WTC11 (cell line): ENCODE results near the gene ADAMTS8. TPM values are rescaled to one million over a fixed set of nuclear protein-coding genes. Genes with fewer than 3 reads are reported as not detected.
A peak's percentile ranks its signal among the peaks of the same experiment; 100 is the strongest.

Source experiments
- ATAC-seq: fragments of 200-7000 bp; cut with Tn5 transposase; 2 replicates; pipeline ENCODE4 v1.10.0; 2021; ENCODE audit warnings: mild to moderate bottlenecking, moderate library complexity
- CTCF ChIA-PET: fragments of 300-600 bp; sonication (Branson Sonifier 250); formaldehyde crosslinking; loops from one replicate; lab custom pipeline; 2021; ENCODE audit warnings: antibody characterized with exemption; lab: Charles Lee
- POLR2A ChIA-PET: fragments of 350-600 bp; sonication (Branson Sonifier 250); formaldehyde crosslinking; loops from one replicate; lab custom pipeline; 2021; ENCODE audit warnings: antibody characterized with exemption; lab: Charles Lee
- DNase-seq: peaks from one replicate; pipeline ENCODE4 v3.0.0; 2021; ENCODE audit warnings: low spot score
- H3K27ac Mint-ChIP-seq: 2 replicates; pipeline ENCODE4 v1.8.0; 2021; ENCODE audit warnings: mixed read lengths
- H3K27me3 Mint-ChIP-seq: 2 replicates; pipeline ENCODE4 v1.8.0; 2021; ENCODE audit warnings: low read depth, mild to moderate bottlenecking, moderate library complexity, mixed read lengths
- H3K36me3 Mint-ChIP-seq: 2 replicates; pipeline ENCODE4 v1.8.0; 2021; ENCODE audit warnings: mixed read lengths
- H3K4me1 Mint-ChIP-seq: 2 replicates; pipeline ENCODE4 v1.8.0; 2022; ENCODE audit warnings: mixed read lengths
- H3K4me3 Mint-ChIP-seq: 2 replicates; pipeline ENCODE4 v1.8.0; 2021; ENCODE audit warnings: mild to moderate bottlenecking, moderate library complexity, mixed read lengths
- H3K9me3 Mint-ChIP-seq: 2 replicates; pipeline ENCODE4 v1.8.0; 2021; ENCODE audit warnings: mixed read lengths
- ATF1 ChIP-seq: sonication (generic); formaldehyde crosslinking; IDR thresholded peaks from 2 replicates; pipeline ENCODE4 v1.8.1; 2023; ENCODE audit warnings: mild to moderate bottlenecking, moderate library complexity, missing genetic modification reagents
- ESRRA ChIP-seq: sonication (generic); formaldehyde crosslinking; IDR thresholded peaks from 2 replicates; pipeline ENCODE4 v1.8.1; 2022; ENCODE audit warnings: mild to moderate bottlenecking, missing genetic modification reagents, borderline replicate concordance
- FOXP1 ChIP-seq: sonication (generic); formaldehyde crosslinking; IDR thresholded peaks from 2 replicates; pipeline ENCODE4 v1.8.0; 2022; ENCODE audit warnings: missing genetic modification reagents, mild to moderate bottlenecking, moderate library complexity, borderline replicate concordance
- GABPB1 ChIP-seq: sonication (generic); formaldehyde crosslinking; IDR thresholded peaks from 2 replicates; pipeline ENCODE4 v1.8.1; 2023; ENCODE audit warnings: mild to moderate bottlenecking, missing genetic modification reagents
- NFYB ChIP-seq: sonication (generic); formaldehyde crosslinking; conservative IDR thresholded peaks from 2 replicates; pipeline ENCODE4 v1.8.0; 2022; ENCODE audit warnings: low read depth, missing genetic modification reagents
- NR2C2 ChIP-seq: sonication (generic); formaldehyde crosslinking; IDR thresholded peaks from 2 replicates; pipeline ENCODE4 v1.8.0; 2022; ENCODE audit warnings: mild to moderate bottlenecking, missing genetic modification reagents
- SOX15 ChIP-seq: fragments of 250-450 bp; sonication (Bioruptor Pico); IDR thresholded peaks from 2 replicates; pipeline ENCODE4 v1.9.0; 2021; ENCODE audit warnings: mild to moderate bottlenecking
- SP1 ChIP-seq: sonication (generic); formaldehyde crosslinking; conservative IDR thresholded peaks from 2 replicates; pipeline ENCODE4 v1.8.1; 2022; ENCODE audit warnings: missing genetic modification reagents
- TP53 ChIP-seq: sonication (generic); formaldehyde crosslinking; IDR thresholded peaks from 2 replicates; pipeline ENCODE4 v1.8.1; 2023; ENCODE audit warnings: mild to moderate bottlenecking, missing genetic modification reagents
- ZNF121 ChIP-seq: sonication (generic); formaldehyde crosslinking; IDR thresholded peaks from 2 replicates; pipeline ENCODE4 v1.8.0; 2023; ENCODE audit warnings: missing genetic modification reagents
- ZNF263 ChIP-seq: sonication (generic); formaldehyde crosslinking; IDR thresholded peaks from 2 replicates; pipeline ENCODE4 v1.8.1; 2022; ENCODE audit warnings: low read depth, mild to moderate bottlenecking, moderate library complexity, missing genetic modification reagents
- ZNF317 ChIP-seq: sonication (generic); formaldehyde crosslinking; IDR thresholded peaks from 2 replicates; pipeline ENCODE4 v1.8.1; 2023; ENCODE audit warnings: low read depth, mild to moderate bottlenecking, moderate library complexity, missing genetic modification reagents, borderline replicate concordance
- total RNA-seq: library from RNA; stranded (reverse); gene quantifications from 3 replicates; pipeline ENCODE4 v1.2.3, GENCODE V29; 2021
- TF ChIP-seq, protein P1 (sequence below): sonication (generic); formaldehyde crosslinking; IDR thresholded peaks from 2 replicates; pipeline ENCODE4 v1.8.1; 2022; ENCODE audit warnings: low read depth, mild to moderate bottlenecking, moderate library complexity, missing genetic modification reagents, borderline replicate concordance
- TF ChIP-seq, protein P2 (sequence below): sonication (generic); formaldehyde crosslinking; IDR thresholded peaks from 2 replicates; pipeline ENCODE4 v1.8.0; 2022; ENCODE audit warnings: mild to moderate bottlenecking, missing genetic modification reagents
- TF ChIP-seq, protein P3 (sequence below): sonication (generic); formaldehyde crosslinking; IDR thresholded peaks from 2 replicates; pipeline ENCODE4 v1.8.0; 2023; ENCODE audit warnings: missing genetic modification reagents, mild to moderate bottlenecking, borderline replicate concordance
- TF ChIP-seq, protein P4 (sequence below): fragments of 250-450 bp; sonication (Bioruptor Pico); IDR thresholded peaks from 2 replicates; pipeline ENCODE4 v1.9.0; 2021; ENCODE audit warnings: mild to moderate bottlenecking, borderline replicate concordance
- TF ChIP-seq, protein P5 (sequence below): sonication (generic); formaldehyde crosslinking; conservative IDR thresholded peaks from 2 replicates; pipeline ENCODE4 v1.8.1; 2022; ENCODE audit warnings: mild to moderate bottlenecking, missing genetic modification reagents

ADAMTS8 gene
- total RNA-seq, 1 experiment from 2014 or later, result 9.9 TPM

DNA sequence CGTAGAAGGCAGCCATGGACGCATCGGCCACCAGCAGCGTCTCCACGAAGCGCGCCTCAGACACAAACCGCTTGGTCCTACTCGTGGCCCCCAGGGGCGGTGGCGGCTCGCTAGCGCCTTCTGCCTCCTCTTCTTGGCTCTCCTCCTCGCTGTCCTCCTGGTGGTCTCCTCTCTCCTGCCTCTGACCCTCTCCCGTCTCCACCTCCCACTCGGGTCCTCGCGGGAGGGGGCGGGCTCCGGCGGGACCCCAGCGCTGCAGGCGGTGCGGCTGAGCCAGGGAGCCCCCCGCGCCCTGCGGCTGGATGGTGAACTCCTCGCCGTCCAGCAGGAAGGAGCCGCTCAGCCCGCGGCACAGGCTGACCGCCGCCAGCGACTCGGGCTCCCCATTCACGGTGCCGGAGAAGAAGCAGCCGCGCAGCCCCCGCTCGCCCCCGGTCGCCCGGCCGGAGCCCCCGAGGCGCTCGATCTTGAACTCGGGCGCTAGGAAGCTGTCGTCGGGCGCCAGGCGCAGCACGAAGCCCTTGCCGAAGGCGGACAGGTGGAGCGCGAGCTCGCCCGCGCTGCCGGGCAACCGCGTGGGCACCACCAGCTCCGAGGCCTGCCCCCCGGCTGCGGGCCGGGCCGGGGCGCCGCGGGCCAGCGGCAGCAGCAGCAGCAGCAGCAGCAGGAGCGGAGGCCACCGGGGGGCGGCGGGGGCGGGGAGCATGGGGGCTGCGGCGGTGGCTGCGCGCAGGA, 661 bp downstream of the ADAMTS8 start (continued):
- TF ChIP-seq NFYB (no peak), ATF1 (CRISPR knock-in tag) (no peak), ZNF317 (CRISPR knock-in tag) (no peak), GABPB1 (CRISPR knock-in tag) (no peak), TP53 (CRISPR knock-in tag) (peak; percentile 5; the same call in 1 of the 2 replicates), FOXP1 (CRISPR knock-in tag) (no peak; the same call in 1 of the 2 replicates), ESRRA (CRISPR knock-in tag) (no peak), SP1 (CRISPR knock-in tag) (0 out of 2 replicates have a peak, but pooled peaks have one; percentile 38)
- TF ChIP-seq, protein P1, sequence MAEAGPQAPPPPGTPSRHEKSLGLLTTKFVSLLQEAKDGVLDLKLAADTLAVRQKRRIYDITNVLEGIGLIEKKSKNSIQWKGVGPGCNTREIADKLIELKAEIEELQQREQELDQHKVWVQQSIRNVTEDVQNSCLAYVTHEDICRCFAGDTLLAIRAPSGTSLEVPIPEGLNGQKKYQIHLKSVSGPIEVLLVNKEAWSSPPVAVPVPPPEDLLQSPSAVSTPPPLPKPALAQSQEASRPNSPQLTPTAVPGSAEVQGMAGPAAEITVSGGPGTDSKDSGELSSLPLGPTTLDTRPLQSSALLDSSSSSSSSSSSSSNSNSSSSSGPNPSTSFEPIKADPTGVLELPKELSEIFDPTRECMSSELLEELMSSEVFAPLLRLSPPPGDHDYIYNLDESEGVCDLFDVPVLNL (CRISPR knock-in tag), result no peak
- TF ChIP-seq, protein P2, sequence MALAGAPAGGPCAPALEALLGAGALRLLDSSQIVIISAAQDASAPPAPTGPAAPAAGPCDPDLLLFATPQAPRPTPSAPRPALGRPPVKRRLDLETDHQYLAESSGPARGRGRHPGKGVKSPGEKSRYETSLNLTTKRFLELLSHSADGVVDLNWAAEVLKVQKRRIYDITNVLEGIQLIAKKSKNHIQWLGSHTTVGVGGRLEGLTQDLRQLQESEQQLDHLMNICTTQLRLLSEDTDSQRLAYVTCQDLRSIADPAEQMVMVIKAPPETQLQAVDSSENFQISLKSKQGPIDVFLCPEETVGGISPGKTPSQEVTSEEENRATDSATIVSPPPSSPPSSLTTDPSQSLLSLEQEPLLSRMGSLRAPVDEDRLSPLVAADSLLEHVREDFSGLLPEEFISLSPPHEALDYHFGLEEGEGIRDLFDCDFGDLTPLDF (CRISPR knock-in tag), result no peak
- TF ChIP-seq, protein P3, sequence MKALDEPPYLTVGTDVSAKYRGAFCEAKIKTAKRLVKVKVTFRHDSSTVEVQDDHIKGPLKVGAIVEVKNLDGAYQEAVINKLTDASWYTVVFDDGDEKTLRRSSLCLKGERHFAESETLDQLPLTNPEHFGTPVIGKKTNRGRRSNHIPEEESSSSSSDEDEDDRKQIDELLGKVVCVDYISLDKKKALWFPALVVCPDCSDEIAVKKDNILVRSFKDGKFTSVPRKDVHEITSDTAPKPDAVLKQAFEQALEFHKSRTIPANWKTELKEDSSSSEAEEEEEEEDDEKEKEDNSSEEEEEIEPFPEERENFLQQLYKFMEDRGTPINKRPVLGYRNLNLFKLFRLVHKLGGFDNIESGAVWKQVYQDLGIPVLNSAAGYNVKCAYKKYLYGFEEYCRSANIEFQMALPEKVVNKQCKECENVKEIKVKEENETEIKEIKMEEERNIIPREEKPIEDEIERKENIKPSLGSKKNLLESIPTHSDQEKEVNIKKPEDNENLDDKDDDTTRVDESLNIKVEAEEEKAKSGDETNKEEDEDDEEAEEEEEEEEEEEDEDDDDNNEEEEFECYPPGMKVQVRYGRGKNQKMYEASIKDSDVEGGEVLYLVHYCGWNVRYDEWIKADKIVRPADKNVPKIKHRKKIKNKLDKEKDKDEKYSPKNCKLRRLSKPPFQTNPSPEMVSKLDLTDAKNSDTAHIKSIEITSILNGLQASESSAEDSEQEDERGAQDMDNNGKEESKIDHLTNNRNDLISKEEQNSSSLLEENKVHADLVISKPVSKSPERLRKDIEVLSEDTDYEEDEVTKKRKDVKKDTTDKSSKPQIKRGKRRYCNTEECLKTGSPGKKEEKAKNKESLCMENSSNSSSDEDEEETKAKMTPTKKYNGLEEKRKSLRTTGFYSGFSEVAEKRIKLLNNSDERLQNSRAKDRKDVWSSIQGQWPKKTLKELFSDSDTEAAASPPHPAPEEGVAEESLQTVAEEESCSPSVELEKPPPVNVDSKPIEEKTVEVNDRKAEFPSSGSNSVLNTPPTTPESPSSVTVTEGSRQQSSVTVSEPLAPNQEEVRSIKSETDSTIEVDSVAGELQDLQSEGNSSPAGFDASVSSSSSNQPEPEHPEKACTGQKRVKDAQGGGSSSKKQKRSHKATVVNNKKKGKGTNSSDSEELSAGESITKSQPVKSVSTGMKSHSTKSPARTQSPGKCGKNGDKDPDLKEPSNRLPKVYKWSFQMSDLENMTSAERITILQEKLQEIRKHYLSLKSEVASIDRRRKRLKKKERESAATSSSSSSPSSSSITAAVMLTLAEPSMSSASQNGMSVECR (CRISPR knock-in tag), result peak; percentile 53
- TF ChIP-seq, all 79 proteins: peak for 6

DNA sequence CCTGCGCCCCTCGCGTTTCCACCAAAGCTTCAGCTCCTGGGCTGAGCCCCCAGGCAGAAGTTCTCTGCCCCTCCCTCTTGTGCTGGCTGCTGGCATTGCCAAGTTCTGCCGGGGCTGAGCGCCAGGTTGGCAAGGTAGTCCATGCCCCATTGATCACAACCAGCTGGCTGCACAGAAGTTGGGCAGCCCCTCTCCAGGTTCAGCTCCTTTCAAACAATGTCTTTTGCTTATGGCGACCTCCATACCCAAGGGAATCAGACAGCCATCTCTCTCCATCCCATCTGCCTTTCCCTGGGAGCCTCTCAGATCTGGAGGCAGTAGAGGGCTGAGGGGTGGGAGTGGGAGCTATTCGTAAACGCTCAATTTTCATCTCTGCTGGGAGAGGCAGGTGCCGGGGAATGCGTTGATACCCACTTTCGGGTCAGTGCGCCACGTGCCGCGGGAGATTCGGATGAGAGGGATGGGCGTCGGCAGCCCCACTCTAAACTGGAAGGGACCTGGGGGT, 1.5 kb downstream of the ADAMTS8 start:
- no peak for DNase-seq
- peak overlapping the region; percentile 69 for H3K4me3 Mint-ChIP-seq
- H3K27me3 Mint-ChIP-seq, result peaks cover 46% of the 10 kb centered on the region
- H3K9me3 Mint-ChIP-seq, result no peaks in the 10 kb centered on the region
- no peak for TF ChIP-seq SOX15 (CRISPR knock-in tag)
- TF ChIP-seq TP53 (CRISPR knock-in tag), result no peak; the same call in 1 of the 2 replicates
- TF ChIP-seq ZNF263 (CRISPR knock-in tag), result 0 out of 2 replicates have a peak, but pooled peaks have one; percentile 3
- no peak for TF ChIP-seq NFYB
- no peak for TF ChIP-seq ZNF121 (CRISPR knock-in tag)
- TF ChIP-seq, protein P4, sequence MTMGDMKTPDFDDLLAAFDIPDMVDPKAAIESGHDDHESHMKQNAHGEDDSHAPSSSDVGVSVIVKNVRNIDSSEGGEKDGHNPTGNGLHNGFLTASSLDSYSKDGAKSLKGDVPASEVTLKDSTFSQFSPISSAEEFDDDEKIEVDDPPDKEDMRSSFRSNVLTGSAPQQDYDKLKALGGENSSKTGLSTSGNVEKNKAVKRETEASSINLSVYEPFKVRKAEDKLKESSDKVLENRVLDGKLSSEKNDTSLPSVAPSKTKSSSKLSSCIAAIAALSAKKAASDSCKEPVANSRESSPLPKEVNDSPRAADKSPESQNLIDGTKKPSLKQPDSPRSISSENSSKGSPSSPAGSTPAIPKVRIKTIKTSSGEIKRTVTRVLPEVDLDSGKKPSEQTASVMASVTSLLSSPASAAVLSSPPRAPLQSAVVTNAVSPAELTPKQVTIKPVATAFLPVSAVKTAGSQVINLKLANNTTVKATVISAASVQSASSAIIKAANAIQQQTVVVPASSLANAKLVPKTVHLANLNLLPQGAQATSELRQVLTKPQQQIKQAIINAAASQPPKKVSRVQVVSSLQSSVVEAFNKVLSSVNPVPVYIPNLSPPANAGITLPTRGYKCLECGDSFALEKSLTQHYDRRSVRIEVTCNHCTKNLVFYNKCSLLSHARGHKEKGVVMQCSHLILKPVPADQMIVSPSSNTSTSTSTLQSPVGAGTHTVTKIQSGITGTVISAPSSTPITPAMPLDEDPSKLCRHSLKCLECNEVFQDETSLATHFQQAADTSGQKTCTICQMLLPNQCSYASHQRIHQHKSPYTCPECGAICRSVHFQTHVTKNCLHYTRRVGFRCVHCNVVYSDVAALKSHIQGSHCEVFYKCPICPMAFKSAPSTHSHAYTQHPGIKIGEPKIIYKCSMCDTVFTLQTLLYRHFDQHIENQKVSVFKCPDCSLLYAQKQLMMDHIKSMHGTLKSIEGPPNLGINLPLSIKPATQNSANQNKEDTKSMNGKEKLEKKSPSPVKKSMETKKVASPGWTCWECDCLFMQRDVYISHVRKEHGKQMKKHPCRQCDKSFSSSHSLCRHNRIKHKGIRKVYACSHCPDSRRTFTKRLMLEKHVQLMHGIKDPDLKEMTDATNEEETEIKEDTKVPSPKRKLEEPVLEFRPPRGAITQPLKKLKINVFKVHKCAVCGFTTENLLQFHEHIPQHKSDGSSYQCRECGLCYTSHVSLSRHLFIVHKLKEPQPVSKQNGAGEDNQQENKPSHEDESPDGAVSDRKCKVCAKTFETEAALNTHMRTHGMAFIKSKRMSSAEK (CRISPR knock-in tag), result no peak
- TF ChIP-seq, protein P5, sequence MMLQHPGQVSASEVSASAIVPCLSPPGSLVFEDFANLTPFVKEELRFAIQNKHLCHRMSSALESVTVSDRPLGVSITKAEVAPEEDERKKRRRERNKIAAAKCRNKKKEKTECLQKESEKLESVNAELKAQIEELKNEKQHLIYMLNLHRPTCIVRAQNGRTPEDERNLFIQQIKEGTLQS (CRISPR knock-in tag), result no peak
- TF ChIP-seq NR2C2 (CRISPR knock-in tag), result no peak
- no peak overlapping the region for H3K27ac Mint-ChIP-seq
- H3K4me1 Mint-ChIP-seq, result peaks cover 25% of the 10 kb centered on the region
- no peak for ATAC-seq
- CTCF ChIA-PET, result interaction anchor here (0.9 to 1.7 kb wide), 3 partner anchors 18 to 214 kb away, joined by 3 to 11 read pairs (median 4); no protein-coding TSS in a partner anchor
- H3K36me3 Mint-ChIP-seq, result no peaks in the 10 kb centered on the region
- POLR2A ChIA-PET, result interaction anchor here (0.6 kb wide), 1 partner anchor 23 kb away, joined by 4 read pairs; no protein-coding TSS in a partner anchor
